Endodermal cell (in vitro differentiated cells): ENCODE measurements around the gene RAB3C. TPM values are rescaled to one million over a fixed set of nuclear protein-coding genes. Genes with fewer than 3 reads are reported as not detected.

ENCODE experiments used
- DNase-seq: peaks from one replicate; pipeline ENCODE4 v3.0.0-alpha.2; 2017
- H3K27ac ChIP-seq: 2 replicates; pipeline ENCODE4 v1.5.1; 2013; ENCODE audit warnings: mild to moderate bottlenecking, low read depth, low read length, moderate library complexity
- H3K27me3 ChIP-seq: 2 replicates; pipeline ENCODE4 v1.6.1; 2013; ENCODE audit warnings: mild to moderate bottlenecking, low read length, moderate library complexity; ENCODE audit not compliant: insufficient read depth, control insufficient read depth, poor library complexity, severe bottlenecking
- H3K36me3 ChIP-seq: 2 replicates; pipeline ENCODE4 v1.7.0; 2013; ENCODE audit warnings: mild to moderate bottlenecking, low read length, moderate library complexity; ENCODE audit not compliant: control insufficient read depth, insufficient read depth
- H3K4me1 ChIP-seq: one replicate; pipeline ENCODE4 v1.7.0; 2013; ENCODE audit warnings: low read length; ENCODE audit not compliant: control insufficient read depth, insufficient read depth
- H3K4me3 ChIP-seq: 2 replicates; pipeline ENCODE4 v1.5.1; 2013; ENCODE audit warnings: mild to moderate bottlenecking, low read length, moderate library complexity
- H3K9ac ChIP-seq: 2 replicates; pipeline ENCODE4 v1.6.1; 2013; ENCODE audit warnings: mild to moderate bottlenecking, low read length, moderate library complexity; ENCODE audit not compliant: poor library complexity, severe bottlenecking; ENCODE audit errors: extremely low read depth
- H3K9me3 ChIP-seq: 2 replicates; pipeline ENCODE4 v1.6.1; 2013; ENCODE audit warnings: mild to moderate bottlenecking, low read length, moderate library complexity; ENCODE audit not compliant: control insufficient read depth
- H3K27ac Mint-ChIP-seq: 2 replicates; pipeline ENCODE4 v1.8.0; 2020; ENCODE audit warnings: mixed read lengths
- H3K27me3 Mint-ChIP-seq: 2 replicates; pipeline ENCODE4 v1.8.0; 2021; ENCODE audit warnings: mild to moderate bottlenecking, mixed read lengths; ENCODE audit not compliant: insufficient read depth
- H3K36me3 Mint-ChIP-seq: 2 replicates; pipeline ENCODE4 v1.8.0; 2020; ENCODE audit warnings: low read depth, mixed read lengths
- H3K4me1 Mint-ChIP-seq: 2 replicates; pipeline ENCODE4 v1.8.0; 2020; ENCODE audit warnings: mixed read lengths
- H3K4me3 Mint-ChIP-seq: 2 replicates; pipeline ENCODE4 v1.8.0; 2020; ENCODE audit warnings: mild to moderate bottlenecking, moderate library complexity, mixed read lengths
- H3K9me3 Mint-ChIP-seq: 2 replicates; pipeline ENCODE4 v1.8.0; 2020; ENCODE audit warnings: mild to moderate bottlenecking, mixed read lengths
- WGBS, 2 experiments: methylation state at CpG; one replicate each; pipeline versions ENCODE4 v1.1.5 to v1.1.7; 2013; ENCODE audit warnings: missing lambda C conversion rate in 2 of 2, mixed read lengths in 1 of 2; ENCODE audit not compliant: insufficient coverage in 1 of 2, insufficient read length in 1 of 2; 5-methylcytosine and 5-hydroxymethylcytosine counted together
- total RNA-seq, 2 donors: library from RNA; stranded (reverse); fragmentation: NEBNext Ultra II Directional in 1 of 2; extraction: Animal tissue kit (Norgen Biotek cat#: 25700) in 1 of 2; gene quantifications; 2 replicates in 1 of 2; 3 replicates in 1 of 2; pipeline ENCODE4 v1.2.1, GENCODE V29; 2021
- TF ChIP-seq, protein P1 (sequence below): fragments of 200-600 bp; sonication (generic); conservative IDR thresholded peaks from 2 replicates; pipeline ENCODE4 v1.5.0; 2021; ENCODE audit warnings: antibody characterized with exemption, mild to moderate bottlenecking

The RAB3C gene
- total RNA-seq, 2 donors from 2014 or later: 5.8 to 15.1 TPM

DNA sequence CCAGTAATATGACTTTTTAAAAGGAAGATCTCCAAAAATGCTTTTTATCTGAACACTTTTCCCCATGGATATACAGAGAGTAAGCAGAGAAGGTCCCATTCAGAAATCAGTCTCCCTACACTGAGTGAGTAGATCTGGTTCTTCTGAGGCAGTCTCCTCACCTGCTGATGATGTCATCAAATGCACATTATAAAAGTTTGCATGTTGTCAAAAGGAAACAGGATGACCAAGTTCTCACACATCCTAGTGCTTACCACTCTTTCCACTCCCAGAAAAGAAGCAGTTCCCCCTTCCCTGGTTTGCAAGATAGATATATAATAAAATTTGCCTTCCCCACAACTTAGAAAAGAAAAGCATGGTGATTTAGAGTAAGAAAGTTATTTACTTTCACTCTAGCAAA, 180.5 kb downstream of the RAB3C start:
- no peaks in the 10 kb centered on the region for H3K9me3 Mint-ChIP-seq
- no peaks in the 10 kb centered on the region for H3K27me3 ChIP-seq
- H3K36me3 ChIP-seq: no peaks in the 10 kb centered on the region
- no peaks in the 10 kb centered on the region for H3K4me1 Mint-ChIP-seq
- TF ChIP-seq, protein P1, sequence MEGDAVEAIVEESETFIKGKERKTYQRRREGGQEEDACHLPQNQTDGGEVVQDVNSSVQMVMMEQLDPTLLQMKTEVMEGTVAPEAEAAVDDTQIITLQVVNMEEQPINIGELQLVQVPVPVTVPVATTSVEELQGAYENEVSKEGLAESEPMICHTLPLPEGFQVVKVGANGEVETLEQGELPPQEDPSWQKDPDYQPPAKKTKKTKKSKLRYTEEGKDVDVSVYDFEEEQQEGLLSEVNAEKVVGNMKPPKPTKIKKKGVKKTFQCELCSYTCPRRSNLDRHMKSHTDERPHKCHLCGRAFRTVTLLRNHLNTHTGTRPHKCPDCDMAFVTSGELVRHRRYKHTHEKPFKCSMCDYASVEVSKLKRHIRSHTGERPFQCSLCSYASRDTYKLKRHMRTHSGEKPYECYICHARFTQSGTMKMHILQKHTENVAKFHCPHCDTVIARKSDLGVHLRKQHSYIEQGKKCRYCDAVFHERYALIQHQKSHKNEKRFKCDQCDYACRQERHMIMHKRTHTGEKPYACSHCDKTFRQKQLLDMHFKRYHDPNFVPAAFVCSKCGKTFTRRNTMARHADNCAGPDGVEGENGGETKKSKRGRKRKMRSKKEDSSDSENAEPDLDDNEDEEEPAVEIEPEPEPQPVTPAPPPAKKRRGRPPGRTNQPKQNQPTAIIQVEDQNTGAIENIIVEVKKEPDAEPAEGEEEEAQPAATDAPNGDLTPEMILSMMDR: no peak
- H3K27me3 Mint-ChIP-seq: no peaks in the 10 kb centered on the region
- no peak for DNase-seq
- no peaks in the 10 kb centered on the region for H3K4me1 ChIP-seq
- H3K36me3 Mint-ChIP-seq: no peaks in the 10 kb centered on the region
- no peak overlapping the region for H3K9ac ChIP-seq
- H3K27ac Mint-ChIP-seq: no peak overlapping the region
- no peak overlapping the region for H3K27ac ChIP-seq
- H3K9me3 ChIP-seq: no peaks in the 10 kb centered on the region
- no peak overlapping the region for H3K4me3 Mint-ChIP-seq
- H3K4me3 ChIP-seq: no peak overlapping the region

DNA sequence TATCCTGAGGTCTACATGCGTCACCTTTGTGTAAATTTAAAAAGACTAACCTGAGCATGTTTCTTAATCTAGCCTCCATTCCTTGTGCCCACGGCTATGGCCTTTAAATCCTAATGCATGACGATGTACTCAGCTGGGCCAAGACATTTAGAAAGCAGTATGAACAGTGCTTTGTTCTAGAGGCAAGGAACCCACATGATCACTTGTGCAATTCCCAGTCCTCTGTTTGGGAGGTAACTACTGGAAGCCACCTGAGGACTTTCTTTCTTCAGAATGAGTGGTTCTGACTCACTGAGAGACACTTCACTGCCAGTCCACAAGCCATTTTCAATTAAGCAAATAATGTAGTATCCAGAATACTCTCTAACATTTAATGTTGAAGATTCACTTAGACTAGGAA, 181.3 kb downstream of the RAB3C start:
- Histone ChIP-seq H3K9ac (no peak overlapping the region), H3K4me1 (no peaks in the 10 kb centered on the region), H3K27me3 (no peaks in the 10 kb centered on the region), H3K4me3 (no peak overlapping the region), H3K27ac (no peak overlapping the region), H3K9me3 (no peaks in the 10 kb centered on the region), H3K36me3 (no peaks in the 10 kb centered on the region)
- TF ChIP-seq, protein P1: no peak
- Mint-ChIP-seq H3K9me3 (no peaks in the 10 kb centered on the region), H3K27me3 (no peaks in the 10 kb centered on the region), H3K4me3 (no peak overlapping the region), H3K27ac (no peak overlapping the region), H3K36me3 (no peaks in the 10 kb centered on the region), H3K4me1 (no peaks in the 10 kb centered on the region)
- no peak for DNase-seq
- WGBS, 2 experiments: 89 to 100% methylated on average over 3 of the region's 3 CpGs

DNA sequence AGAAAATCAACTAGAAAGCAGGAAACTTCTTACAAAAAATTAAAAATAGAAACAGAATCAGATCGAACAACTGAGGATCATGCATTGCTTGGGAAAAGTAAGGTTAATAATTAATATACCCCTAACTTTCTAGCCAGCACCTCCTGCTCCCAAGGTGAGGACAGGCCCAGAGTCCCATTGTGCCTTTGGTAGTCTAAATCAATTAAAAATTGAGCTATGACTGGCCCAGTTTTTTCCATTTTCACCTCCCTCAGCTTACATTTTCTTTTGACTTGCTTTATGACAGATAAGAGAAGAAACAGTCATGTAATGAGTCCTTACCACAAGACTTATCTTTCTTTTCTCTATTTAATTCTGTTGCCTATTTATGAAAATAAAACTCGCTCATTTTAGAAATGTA, 182.2 kb downstream of the RAB3C start:
- H3K27me3 Mint-ChIP-seq: no peaks in the 10 kb centered on the region
- Histone ChIP-seq H3K27me3 (no peaks in the 10 kb centered on the region), H3K9ac (no peak overlapping the region), H3K4me1 (no peaks in the 10 kb centered on the region), H3K36me3 (no peaks in the 10 kb centered on the region), H3K4me3 (no peak overlapping the region), H3K27ac (no peak overlapping the region), H3K9me3 (no peaks in the 10 kb centered on the region)
- 100% methylated on average over 1 of the region's 2 CpGs; no CpG with 5 or more reads in 1 of the 2 experiments for WGBS, 2 experiments
- H3K9me3 Mint-ChIP-seq: no peaks in the 10 kb centered on the region
- H3K27ac Mint-ChIP-seq: no peak overlapping the region
- H3K4me3 Mint-ChIP-seq: no peak overlapping the region
- DNase-seq: no peak
- no peaks in the 10 kb centered on the region for H3K4me1 Mint-ChIP-seq
- no peaks in the 10 kb centered on the region for H3K36me3 Mint-ChIP-seq
- TF ChIP-seq, protein P1: no peak
